Amniotic stem cell (primary cell): ENCODE measurements around the gene ZNF70.
A peak's percentile ranks its signal among the peaks of the same experiment; 100 is the strongest.

Experiments used
- DNase-seq: peaks from one replicate; lab custom pipeline; 2025; lab: John Stamatoyannopoulos, UW

ZNF70 gene

DNA sequence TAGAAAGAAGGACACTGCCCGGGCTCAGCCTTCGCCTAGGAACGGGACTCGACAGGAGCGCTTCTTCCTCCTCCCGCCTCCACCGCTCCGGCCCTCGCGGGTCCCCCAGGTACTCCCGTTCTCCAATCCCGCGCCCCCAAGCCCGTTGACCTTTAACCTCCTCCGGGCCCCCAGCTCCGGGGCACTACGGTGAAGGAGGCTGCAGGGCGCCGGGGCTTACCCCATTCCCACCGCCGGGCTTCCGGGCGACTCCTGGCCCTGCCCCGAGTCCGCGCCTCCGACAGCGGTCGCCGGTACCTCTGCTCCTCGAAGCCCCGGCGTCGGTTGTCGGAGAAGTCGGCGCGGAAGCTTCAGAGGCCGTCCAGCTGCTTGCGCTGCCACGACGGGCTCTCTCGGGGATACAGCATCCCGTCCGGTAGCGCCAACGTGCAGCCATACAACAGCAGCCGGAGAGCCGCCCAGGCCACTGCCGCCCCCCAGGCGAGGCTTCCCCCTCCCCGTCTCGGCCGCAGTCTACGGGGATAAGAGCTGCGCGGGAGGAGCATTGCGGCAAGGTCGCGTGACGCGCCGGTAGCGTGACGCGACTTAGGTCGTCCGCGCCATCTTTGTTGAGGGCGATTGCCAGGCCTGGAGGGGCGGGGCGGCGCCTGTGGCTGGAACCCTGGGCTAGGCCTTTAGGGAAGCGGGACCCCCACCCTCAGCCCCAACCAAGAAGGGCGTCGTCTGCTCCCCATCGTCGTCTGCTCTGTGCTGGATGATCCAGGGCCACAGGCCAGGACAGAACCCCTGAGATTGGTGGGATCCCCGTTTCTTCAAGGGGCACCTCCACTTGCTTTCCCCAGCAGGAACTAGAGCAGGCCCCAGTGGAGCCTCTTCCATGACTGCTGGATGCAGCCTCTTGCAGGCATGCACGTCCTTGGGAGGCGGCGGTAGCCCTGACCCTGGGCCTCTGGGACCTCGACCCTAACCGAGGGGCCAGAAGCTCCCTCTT, 33.8 kb downstream of the ZNF70 start:
- peak; percentile 68 for DNase-seq

DNA sequence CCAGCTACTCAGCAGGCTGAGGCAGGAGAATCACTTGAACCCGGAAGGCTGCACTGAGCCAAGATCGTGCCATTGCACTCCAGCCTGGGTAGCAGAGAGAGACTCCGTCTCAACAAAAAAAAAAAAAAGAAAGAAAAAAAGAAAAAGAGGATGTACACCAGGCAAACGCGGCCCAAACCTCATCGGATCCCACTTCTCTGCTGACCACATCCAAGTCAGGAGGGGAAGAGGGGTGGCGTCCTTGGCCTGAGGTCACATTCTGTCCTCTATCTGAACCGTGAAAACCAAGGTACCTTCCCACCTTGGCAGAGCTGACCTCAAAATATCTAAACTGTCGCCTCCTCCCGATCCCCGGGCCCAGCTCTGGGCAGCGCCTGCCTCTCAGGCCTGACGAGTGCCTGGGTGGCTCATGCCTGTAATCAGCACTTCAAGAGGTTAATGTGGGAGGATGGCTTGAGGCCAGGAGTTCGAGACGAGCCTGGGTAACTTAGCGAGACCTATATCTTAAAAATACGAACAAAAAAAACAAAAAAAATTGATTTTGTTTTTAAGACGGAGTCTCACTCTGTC, 35.0 kb downstream of the ZNF70 start:
- DNase-seq: no peak

DNA sequence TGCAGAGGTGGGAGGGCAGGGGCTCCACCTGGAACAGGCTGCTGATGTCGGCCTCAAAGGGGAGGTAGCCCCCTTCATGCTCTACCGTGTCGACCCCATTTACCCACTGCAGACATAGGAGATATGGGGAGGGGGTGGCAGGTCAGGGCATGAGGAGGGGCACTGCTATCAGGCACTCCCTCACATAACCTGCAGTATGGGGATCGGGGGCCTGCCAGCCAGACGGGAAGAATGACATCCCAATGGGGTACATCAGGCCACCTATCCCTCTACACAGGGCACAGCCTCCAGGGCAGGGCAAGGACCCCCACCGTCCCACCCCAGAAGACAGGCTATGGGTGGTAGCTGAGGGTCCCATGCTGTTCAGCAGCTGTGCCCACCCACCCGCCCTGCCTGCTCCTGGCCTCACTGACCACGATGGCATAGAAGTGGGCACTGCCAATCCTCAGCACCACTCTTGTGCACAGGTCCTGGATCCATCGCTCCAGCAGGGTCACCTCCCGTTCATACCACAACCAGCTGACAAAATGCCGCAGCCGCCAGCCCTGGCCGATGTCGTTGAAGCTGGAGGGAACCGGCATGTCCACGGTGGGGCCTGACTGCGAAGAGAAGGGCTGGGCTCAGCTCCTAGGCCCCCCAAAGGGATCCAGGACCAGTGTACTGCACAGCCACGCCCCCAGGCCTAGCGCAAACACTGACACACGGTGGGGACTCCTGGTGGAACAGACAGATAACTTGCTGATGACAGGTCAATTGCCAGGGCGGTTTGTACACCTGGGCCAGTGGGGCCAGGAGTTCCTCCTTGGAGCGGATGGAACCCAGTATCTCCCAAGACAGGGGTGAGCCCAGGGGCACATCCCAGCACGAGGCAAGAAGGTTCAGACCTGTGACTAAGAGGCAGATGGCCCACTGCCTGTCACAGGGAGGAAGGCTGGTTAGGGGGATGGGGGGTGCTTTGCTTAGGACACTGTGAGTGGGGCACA, 36.0 kb downstream of the ZNF70 start:
- no peak for DNase-seq

DNA sequence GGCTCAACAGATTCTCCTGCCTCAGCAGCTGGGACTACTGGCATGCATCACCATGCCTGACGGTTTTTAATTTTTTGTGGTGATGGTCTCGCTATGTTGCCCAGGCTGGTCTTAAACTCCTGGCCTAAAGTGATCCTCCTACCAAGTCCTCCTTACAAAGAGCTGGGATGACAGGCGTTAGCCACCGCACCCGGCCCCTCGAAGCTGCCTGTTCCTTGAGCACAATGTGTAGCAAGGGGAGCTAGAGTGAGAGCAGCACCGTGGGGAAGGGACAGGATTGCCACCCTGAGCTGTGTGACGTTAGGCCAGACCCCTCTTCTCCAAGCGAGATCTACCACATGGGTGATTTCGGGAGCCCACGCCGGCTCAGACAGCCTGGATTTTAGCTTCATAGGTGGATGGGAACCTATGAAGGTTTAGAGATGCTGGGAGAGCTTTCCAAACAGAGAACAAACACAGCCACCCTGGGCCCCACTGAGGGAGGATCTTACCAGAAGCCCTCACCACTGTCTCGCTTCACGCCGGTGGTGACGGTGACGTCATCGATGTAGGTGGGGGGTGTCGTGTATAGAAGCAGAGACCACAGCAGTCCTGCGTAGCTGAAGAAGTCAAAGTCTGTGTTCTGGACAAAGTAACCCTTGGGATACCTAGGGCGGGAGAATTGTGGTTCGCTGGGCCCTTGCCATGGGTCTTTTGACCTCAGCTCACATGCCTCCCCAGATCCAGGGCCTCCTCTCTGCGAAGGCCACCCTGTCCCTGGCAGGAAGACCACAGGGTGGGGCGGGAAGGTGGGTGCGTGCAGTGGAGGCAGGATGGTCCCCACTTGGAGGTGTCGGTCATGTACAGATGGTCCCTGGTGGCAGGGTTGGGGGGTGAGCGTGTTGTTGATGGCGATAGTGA, 37.0 kb downstream of the ZNF70 start:
- no peak for DNase-seq

- no peak for DNase-seq
Measured at GRCh38 chr22:23712256-23712655, 38.7 kb downstream of the ZNF70 start.

- DNase-seq: no peak
Measured at GRCh38 chr22:23709107-23709506, 41.8 kb downstream of the ZNF70 start.

DNA sequence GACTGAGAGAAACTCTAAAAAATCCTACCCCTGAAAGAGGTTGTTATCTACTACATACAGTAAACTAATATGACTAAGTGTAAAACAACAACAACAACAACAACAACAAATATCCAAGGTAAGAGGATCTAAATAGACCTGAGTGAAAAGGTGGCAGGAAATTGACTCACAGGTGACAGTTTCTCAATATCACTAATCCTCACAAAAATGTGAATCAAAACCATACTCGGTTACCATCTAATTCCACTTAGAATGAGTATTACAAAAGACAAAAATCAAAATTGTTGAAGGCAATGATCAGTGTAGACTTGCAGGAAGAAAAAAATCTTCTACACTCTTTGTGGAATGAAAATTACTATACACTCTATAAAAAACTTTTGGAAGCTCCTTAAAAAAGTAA, 42.6 kb downstream of the ZNF70 start:
- DNase-seq: no peak

DNA sequence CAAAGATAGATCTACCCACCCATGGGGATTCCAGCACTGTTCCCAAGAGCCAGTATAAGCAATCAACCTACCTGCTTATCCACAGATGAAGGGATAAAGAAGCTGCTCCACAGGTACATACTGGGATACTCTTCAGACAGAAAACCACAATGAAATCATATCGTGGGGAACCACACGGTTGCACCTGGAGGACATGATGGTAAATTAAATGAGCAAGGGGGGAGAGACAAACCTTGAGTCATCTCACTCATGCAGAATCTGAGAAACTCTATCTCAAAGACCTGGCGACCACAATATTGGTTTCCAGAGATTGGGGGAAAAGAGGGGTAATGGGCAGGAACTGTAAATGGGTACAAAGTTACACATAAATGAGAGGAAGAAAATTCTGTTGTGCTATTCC, 45.6 kb downstream of the ZNF70 start:
- no peak for DNase-seq

DNA sequence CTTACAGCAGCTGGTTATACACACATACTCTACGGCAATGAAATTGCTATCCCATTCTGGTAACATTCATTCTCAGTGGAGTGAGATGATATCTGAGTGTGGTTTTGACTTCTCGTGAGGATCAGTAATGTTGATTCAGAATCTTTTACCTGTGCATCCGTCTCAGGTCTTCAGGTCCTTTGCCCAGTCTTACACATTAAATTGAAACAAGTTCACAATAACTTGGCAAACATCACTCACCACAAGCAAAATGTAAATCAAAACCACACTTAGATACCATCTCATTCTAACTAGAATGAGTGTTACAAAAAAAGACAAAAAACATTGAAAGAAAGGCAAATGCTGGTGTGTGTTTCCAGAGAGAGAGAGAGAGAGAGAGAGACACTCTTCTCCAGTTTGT, 46.1 kb downstream of the ZNF70 start:
- no peak for DNase-seq

DNA sequence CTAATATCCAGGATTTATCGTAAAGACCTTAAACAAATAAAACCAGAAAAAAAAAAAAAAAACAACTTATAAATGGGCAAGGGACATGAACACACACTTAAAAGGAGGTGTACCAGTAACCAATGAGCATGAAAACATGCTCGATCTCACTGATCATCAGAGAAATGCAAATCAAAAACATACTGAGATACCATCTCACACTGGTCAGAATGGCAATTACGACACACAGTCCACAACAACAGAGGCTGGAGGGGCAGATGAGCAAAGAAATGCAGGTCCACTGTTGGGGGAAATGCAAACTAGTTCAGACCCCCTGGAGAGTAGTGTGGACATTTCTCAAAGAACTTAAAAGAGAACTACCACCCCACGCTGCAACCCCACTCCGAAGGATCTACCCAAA, 46.9 kb downstream of the ZNF70 start:
- DNase-seq: no peak

DNA sequence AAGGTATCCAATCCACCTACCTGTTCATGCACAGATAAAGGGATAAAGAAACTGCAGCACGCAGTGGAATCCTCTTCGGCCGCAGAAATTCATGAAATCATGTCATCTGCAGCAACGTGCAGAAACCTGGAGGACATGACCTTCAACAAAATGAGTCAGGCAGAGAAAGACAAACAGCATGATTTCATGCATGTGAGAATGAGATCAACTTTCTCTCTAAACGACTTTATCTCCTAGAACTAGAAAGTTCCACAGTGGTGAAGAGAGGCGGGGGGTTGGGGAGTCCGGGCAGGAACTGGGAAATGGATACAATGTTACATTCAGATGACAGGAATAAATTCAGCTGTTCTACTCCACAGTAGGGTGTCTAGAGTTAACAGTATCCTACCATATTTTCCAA, 50.2 kb downstream of the ZNF70 start:
- no peak for DNase-seq

DNA sequence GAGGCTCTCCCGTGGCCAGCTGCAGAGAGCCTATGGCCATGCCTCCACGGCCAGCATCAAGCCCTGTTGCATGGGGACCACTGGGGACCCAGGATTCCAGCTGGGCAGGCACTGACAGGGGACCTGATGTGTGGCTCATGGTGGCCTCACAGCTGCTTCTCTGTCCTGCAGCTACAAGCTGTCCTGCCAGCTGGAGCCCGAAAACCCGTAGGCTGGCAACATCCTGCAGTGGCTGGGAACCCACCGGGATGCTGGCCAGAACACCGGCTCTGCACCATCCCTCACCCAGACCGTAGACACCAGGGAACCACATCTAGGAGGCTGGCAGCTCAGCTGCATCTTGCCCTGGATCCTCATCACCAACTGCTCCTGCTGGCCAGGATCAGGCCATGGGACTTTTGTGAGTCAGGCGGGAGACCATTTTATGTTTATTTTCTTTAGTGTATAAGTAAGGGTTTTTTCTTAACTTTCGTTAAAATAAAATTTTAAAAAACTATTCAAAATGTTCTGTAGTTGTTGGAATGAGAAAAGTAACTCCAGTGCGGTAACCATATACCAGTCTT, 52.2 kb downstream of the ZNF70 start:
- DNase-seq: no peak

DNA sequence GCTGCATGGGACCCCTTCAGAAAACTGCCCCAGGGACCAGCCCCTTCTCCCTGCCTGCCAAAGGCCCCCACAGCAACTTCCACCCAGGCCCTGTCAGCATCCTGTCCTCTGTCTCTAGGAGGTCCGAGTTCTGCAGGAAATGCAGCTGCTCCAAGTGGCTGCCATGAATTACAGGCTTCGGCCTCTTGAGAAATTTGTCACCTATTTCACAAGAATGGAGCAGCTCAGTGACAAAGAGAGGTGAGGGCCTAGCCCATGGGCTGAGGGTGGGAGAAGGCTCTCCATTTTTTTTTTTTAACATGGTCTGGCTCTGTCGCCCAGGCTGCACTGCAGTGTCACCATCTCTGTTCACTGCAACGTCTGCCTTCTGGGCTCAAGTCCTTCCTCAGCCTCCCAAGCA, 52.8 kb downstream of the ZNF70 start:
- no peak for DNase-seq

GRCh38 chr22:23697031-23697970, 53.6 kb downstream of the ZNF70 start:
- DNase-seq: no peak

DNA sequence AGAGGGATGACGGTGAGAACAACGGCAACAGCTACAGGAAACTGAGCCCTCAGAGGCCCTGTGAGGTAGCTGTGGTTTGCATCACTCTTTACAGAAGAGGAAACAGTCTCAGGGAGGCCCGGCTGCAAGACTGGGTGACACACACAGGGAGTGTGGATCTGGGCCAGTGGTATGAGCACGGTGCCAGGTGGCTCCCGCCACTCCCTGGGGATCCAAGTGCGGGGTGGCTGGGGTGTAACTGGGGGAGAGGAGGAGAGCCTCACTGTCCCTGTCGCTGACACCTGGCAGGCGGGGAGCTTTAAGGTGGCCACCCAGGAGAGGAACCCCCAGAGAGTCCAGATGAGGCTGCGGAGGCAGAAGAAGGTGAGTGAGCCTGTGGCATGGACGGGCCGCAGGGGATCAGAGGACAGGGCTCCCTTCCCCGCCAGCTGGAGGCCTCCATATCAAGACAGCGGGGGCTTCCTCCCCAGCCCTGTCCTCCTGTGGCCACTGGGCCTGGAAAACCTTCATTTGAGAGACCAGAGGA, 54.5 kb downstream of the ZNF70 start:
- DNase-seq: no peak

DNA sequence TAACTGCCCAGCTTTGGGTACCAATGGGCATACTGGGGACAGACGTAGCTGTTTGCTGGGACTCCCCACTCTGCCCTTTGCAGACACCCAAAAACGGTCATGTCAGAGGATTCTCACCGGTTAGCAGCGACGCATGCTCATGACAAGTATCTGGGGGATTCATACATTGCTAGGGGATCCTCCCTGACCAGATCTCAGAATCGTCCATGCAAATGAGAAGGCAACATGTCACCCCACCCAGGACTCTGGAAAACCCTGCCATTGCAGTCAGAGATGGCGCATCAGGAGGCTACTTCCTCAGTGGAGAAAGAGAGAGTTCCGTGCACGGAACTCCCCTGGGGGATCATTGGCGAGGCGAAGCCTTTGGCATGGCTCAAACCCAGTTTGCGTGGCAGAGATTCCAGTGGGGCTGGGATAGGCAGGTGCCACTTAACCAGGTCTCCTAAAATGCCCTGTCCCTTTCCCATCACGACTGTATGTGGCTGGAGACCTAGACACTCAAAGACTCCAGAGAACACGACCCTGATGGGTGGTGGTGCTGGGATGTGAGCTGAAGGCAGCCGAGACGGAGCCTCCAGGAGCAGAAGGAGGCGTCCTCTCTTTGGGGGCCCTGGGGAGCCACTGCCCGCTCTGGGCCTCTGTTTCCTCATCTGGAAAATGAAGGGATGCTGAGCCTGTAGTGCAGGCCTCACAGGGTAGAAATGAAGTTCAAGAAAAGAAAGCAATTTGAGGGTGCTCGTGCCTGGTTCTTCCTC, 55.2 kb downstream of the ZNF70 start:
- no peak for DNase-seq

GRCh38 chr22:23695141-23695540, 55.8 kb downstream of the ZNF70 start:
- no peak for DNase-seq

- DNase-seq: no peak
Measured at GRCh38 chr22:23693979-23694680, 56.8 kb downstream of the ZNF70 start.
